ENCODE data around the gene SCD5. TPM values are rescaled to one million over a fixed set of nuclear protein-coding genes. Genes with fewer than 3 reads are reported as not detected.

SCD5 gene
- polyA plus RNA-seq, 2 of the 4 experiments (the other 2 are of a cell fraction): 9.8 to 11.9 TPM

- TF ChIP-seq NPAS2 (CRISPR knock-in tag; IDR thresholded peaks at IDR 0.05; ENCODE audit: borderline replicate concordance): no peak
- TF ChIP-seq ZC3H11A (IDR thresholded peaks at IDR 0.05): no peak
- no peak for TF ChIP-seq POLR2AphosphoS2 (conservative IDR thresholded peaks at IDR 0.05; ENCODE audit: low read length)
- TF ChIP-seq EP300 (IDR thresholded peaks at IDR 0.05): no peak
- TF ChIP-seq CHD4 (IDR thresholded peaks at IDR 0.05; ENCODE audit: borderline replicate concordance): no peak
- no peak for TF ChIP-seq HDAC2 (IDR thresholded peaks at IDR 0.05)
- no peak for TF ChIP-seq CEBPB (IDR thresholded peaks at IDR 0.05)
- TF ChIP-seq HOXB5 (CRISPR knock-in tag; IDR thresholded peaks at IDR 0.05): no peak
- no peak for TF ChIP-seq CBX8 (IDR thresholded peaks at IDR 0.05)
- no peak for TF ChIP-seq JUN (IDR thresholded peaks at IDR 0.05)
- TF ChIP-seq TP53 (CRISPR knock-in tag; IDR thresholded peaks at IDR 0.05): no peak
- TF ChIP-seq, protein P1, sequence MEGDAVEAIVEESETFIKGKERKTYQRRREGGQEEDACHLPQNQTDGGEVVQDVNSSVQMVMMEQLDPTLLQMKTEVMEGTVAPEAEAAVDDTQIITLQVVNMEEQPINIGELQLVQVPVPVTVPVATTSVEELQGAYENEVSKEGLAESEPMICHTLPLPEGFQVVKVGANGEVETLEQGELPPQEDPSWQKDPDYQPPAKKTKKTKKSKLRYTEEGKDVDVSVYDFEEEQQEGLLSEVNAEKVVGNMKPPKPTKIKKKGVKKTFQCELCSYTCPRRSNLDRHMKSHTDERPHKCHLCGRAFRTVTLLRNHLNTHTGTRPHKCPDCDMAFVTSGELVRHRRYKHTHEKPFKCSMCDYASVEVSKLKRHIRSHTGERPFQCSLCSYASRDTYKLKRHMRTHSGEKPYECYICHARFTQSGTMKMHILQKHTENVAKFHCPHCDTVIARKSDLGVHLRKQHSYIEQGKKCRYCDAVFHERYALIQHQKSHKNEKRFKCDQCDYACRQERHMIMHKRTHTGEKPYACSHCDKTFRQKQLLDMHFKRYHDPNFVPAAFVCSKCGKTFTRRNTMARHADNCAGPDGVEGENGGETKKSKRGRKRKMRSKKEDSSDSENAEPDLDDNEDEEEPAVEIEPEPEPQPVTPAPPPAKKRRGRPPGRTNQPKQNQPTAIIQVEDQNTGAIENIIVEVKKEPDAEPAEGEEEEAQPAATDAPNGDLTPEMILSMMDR (IDR thresholded peaks at IDR 0.05): no peak
- TF ChIP-seq EHMT2 (IDR thresholded peaks at IDR 0.05; ENCODE audit: low read depth): no peak
- TF ChIP-seq ZSCAN20 (CRISPR knock-in tag; IDR thresholded peaks at IDR 0.05): no peak
- TF ChIP-seq RAD21 (conservative IDR thresholded peaks at IDR 0.05 in 1 of 2, IDR thresholded peaks at IDR 0.05 in 1 of 2): no peak
- TF ChIP-seq GATA3 (IDR thresholded peaks at IDR 0.05; ENCODE audit: borderline replicate concordance): no peak
- Histone ChIP-seq H3K4me3 (no peak overlapping the region), H3K9me3 (no peaks in the 10 kb centered on the region), H3K4me1 (no peaks in the 10 kb centered on the region), H3K27ac (no peak overlapping the region), H3K4me2 (no peak overlapping the region)
- 27% methylated on average over 3 of the region's 3 CpGs for WGBS (ENCODE audit: missing lambda C conversion rate)
- CTCF ChIA-PET: no interaction called here
- no peak for ATAC-seq
- FAIRE-seq: no peak
- no peak for DNase-seq (ENCODE audit: low read depth in 1 of 2, low spot score in 1 of 2)
- POLR2A ChIA-PET: no interaction called here
These were observed 213.7 kb downstream of the SCD5 start for GRCh38 chr4:82584931-82585330.

- no peaks in the 10 kb centered on the region for H3K9me3 ChIP-seq
- no peak for TF ChIP-seq NFE2L2 (conservative IDR thresholded peaks at IDR 0.05; ENCODE audit: low read length)
- TF ChIP-seq EP300 (IDR thresholded peaks at IDR 0.05): no peak
- no peak for TF ChIP-seq HDAC2 (IDR thresholded peaks at IDR 0.05)
- TF ChIP-seq HEYL (CRISPR knock-in tag; IDR thresholded peaks at IDR 0.05): no peak
- no peak for TF ChIP-seq MAFK (IDR thresholded peaks at IDR 0.05; ENCODE audit: partially characterized antibody)
- TF ChIP-seq CBX2 (IDR thresholded peaks at IDR 0.05; ENCODE audit: borderline replicate concordance, low read depth): no peak
- no peak for TF ChIP-seq EHMT2 (IDR thresholded peaks at IDR 0.05; ENCODE audit: low read depth)
- no peak for TF ChIP-seq HMGXB4 (CRISPR knock-in tag; IDR thresholded peaks at IDR 0.05; ENCODE audit: borderline replicate concordance)
- TF ChIP-seq KDM5A (IDR thresholded peaks at IDR 0.05): no peak
- no peak for TF ChIP-seq MYC (IDR thresholded peaks at IDR 0.05; ENCODE audit: borderline replicate concordance, low read length)
- TF ChIP-seq ATOH8 (CRISPR knock-in tag; IDR thresholded peaks at IDR 0.05; ENCODE audit: low read depth): no peak
- TF ChIP-seq RNF2 (IDR thresholded peaks at IDR 0.05; ENCODE audit: borderline replicate concordance, low read depth): no peak
- no peak for TF ChIP-seq CEBPB (IDR thresholded peaks at IDR 0.05)
- no peak for TF ChIP-seq REST (IDR thresholded peaks at IDR 0.05)
- no peak for TF ChIP-seq JUNB (IDR thresholded peaks at IDR 0.05)
- TF ChIP-seq ZC3H11A (IDR thresholded peaks at IDR 0.05): no peak
- DNase-seq (ENCODE audit: low read depth in 1 of 2, low spot score in 1 of 2) (no peak), ATAC-seq (no peak), FAIRE-seq (no peak)
- no peaks in the 10 kb centered on the region for H3K4me1 ChIP-seq
- ChIA-PET CTCF (no interaction called here), POLR2A (no interaction called here)
- no peak overlapping the region for H3K4me2 ChIP-seq
- WGBS (ENCODE audit: missing lambda C conversion rate): 44% methylated on average over 5 of the region's 5 CpGs
- no peak overlapping the region for H3K27ac ChIP-seq
- no peak overlapping the region for H3K4me3 ChIP-seq
These were observed 214.6 kb downstream of the SCD5 start for GRCh38 chr4:82583897-82584587.

All from A549 (cell line).